LNCAP (cell line): Measurements from ENCODE around the gene GAB1.

Experiments
- TF ChIP-seq, protein P1 (sequence below): fragments of 450-650 bp; IDR thresholded peaks from 2 replicates; pipeline ENCODE4 v1.5.1; 2017; ENCODE audit warnings: mild to moderate bottlenecking

The GAB1 gene

DNA sequence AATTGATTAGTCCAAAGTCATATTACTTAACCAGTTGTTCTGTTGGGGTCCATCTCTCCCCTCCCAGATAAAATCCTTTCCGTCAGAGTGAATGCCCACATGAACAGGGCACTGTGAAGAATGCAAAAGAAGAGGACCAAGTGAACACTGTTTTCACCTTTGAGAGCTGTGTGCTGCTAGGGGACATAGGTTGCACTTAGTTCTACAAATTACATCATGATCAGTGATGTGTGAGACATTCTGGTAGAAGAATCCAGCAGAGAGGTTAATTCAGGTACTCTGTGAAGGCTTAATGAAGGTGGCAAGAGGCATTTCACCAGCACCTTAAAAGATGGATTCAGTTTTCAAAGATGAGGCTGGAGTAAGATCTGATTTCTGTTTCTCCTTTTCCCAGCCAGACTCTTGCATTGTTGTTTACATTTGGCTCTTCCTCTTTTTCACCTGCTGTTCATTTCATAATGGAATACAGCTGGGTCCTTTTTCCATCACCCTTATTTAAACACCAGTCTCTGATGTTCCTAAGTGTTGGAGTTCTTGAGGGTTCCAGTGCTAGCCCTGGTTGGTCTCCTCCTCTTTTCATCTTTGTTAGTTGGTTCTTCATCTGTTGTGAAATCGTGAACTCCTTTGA, 10.9 kb downstream of the GAB1 start:
- TF ChIP-seq, protein P1, sequence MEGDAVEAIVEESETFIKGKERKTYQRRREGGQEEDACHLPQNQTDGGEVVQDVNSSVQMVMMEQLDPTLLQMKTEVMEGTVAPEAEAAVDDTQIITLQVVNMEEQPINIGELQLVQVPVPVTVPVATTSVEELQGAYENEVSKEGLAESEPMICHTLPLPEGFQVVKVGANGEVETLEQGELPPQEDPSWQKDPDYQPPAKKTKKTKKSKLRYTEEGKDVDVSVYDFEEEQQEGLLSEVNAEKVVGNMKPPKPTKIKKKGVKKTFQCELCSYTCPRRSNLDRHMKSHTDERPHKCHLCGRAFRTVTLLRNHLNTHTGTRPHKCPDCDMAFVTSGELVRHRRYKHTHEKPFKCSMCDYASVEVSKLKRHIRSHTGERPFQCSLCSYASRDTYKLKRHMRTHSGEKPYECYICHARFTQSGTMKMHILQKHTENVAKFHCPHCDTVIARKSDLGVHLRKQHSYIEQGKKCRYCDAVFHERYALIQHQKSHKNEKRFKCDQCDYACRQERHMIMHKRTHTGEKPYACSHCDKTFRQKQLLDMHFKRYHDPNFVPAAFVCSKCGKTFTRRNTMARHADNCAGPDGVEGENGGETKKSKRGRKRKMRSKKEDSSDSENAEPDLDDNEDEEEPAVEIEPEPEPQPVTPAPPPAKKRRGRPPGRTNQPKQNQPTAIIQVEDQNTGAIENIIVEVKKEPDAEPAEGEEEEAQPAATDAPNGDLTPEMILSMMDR = no peak

DNA sequence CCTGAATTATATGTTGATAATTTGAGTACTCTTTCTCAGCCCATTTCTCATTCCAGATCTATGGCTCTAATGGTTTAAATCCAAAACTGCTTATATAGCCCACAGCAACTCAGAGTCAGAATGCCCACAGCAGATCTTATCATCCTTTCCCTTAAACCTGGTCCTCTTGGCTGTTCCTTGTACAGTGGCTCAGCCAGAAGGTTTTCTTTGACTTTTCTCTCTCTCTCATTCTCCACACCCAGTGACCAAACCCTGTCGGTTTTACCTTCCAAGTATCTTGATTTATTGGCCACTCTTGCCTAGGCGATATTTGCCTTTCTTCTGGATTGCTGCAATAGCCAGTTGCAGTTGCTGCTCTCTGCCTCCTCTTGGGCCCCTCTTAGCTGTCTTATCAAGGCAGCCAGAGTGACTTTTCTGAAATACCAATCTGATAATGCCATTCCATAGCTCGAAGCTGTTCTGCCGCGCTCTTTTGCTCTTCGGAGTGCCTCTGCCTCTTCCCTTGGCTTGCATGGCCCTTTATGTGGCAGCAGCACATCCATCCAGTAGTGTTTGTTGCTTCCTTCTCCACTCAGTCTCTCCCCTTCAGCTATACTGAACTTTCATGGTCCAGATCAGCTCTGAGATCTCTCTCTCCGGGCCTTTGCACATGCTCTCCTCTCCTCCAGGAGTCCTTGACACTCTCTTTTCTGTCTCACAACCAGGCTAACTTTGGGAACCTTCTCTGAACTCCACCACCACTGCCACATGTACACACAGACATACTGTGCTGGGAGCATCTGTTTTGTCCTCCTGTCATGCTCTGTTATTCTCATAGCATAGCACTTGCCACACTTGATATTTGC, 11.8 kb downstream of the GAB1 start:
- TF ChIP-seq, protein P1 = no peak

DNA sequence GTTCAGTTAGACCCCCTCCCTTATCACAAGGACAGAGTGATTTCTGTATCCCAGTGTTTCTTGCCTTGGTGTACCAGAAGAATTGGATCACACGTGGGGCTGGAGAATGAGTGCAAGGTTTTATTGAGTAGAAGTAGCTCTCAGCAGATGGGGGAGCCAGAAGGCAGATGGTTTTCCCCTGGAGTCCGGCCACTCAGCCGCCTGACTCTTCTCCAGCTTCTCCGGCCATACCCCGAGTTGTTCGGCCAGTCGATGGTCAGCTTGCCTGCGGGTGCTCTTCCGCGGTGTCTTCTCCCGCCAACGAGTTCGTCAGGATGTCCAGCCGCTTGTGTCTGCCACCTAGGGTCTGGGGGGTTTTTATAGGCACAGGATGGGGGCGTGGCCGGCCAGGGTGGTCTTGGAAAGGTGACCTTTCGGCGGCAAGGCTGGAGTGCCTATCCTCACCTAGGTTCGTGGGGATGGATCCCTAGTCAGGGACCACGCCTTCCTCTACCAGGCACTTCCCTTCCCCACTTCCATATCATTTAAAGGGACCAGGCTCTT, 14.5 kb downstream of the GAB1 start:
- TF ChIP-seq, protein P1 = no peak

- TF ChIP-seq, protein P1 = no peak
Measured at GRCh38 chr4:143351774-143352451, 15.2 kb downstream of the GAB1 start.

GRCh38 chr4:143352720-143353119, 16.0 kb downstream of the GAB1 start:
- TF ChIP-seq, protein P1 = no peak

DNA sequence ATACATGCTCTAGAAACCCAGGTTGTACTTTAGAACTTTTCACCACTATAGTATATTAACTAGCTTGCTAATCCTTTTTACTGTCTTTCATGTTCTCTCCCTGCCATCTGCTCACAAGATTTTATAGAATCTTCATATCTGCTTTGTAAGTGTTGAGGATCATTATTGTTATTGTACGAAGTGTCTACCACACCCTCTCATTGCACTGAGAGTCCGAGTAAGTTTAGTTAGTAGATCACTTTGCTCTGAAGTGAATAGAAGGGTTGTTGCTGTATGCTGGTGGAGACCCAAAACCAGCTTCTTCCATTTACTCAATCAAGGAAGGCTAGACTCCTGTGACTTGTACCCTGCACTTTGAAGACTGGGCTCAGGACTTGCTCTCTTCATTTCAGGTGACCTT, 17.1 kb downstream of the GAB1 start:
- TF ChIP-seq, protein P1 = no peak

DNA sequence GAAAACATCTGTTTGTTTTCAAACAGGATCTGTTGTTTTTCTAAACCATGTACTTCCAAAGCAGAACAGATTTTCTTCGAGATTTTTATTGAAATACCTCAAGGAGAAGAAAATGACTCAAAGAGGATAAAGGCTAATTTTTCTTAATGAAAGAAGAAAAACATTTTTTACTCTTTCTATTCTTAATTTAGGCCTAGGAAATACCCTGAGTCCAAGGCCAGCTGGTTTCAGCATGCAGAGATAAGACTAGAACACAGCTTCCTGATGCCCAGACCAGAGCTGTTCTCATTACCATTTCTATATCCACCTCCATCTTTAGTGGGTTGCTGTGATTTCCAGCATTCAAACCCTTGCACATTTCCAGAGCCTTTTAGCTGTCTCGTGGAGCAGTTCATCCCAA, 18.3 kb downstream of the GAB1 start:
- TF ChIP-seq, protein P1 = no peak
